RKO (cell line): ENCODE data around the gene LINGO4.
"Not testable (repeated sequence)": the region's sequence is repeated elsewhere in the genome, so short reads cannot be mapped to it uniquely, and the experiment has no call there.

ENCODE experiments used
- DNase-seq: peaks from one replicate; pipeline ENCODE4 v3.0.0-alpha.2; 2016; ENCODE audit warnings: low spot score

LINGO4 gene

DNA sequence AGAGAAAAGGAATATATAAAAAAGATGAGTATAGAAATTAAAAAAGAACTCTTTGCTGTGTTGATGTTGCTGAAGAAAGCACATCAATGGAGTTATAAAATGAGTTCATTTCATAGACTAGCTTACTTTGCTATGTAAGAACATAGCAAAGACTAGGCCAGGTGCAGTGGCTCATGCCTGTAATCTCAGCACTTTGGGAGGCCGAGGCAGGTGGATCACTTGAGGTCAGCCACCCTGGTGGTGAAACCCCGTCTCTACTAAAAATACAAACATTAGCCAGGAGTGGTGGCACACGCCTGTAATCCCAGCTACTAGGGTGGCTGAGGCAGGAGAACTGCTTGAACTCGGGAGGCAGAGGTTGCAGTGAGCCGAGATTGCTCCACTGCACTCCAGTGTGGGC is 23.2 kb downstream of the LINGO4 start:
- DNase-seq: not testable (repeated sequence)

DNA sequence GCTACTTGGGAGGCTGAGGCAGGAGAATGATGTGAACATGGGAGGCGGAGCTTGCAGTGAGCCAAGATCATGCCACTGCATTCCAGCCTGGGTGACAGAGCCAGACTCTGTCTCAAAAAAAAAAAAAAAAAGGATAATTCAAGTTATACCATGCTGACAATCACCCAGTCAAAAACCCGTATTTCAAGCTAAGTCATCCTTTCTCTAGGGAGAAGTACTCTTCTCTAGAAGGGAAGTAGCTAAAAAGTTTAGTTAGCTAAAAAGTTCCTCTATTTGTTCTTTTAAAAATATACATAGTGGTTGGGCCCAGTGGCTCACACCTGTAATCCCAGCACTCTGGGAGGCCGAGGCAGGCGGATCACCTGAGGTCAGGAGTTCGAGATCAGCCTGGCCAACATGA is 24.5 kb downstream of the LINGO4 start:
- not testable (repeated sequence) for DNase-seq

- no peak for DNase-seq
These were observed 25.4 kb downstream of the LINGO4 start for GRCh38 chr1:151779852-151780251.

GRCh38 chr1:151777317-151777716 is 27.9 kb downstream of the LINGO4 start:
- no peak for DNase-seq

- DNase-seq: no peak
These were observed 28.6 kb downstream of the LINGO4 start for GRCh38 chr1:151776665-151777062.

- DNase-seq: no peak
These were observed 29.1 kb downstream of the LINGO4 start for GRCh38 chr1:151775894-151776664.

DNA sequence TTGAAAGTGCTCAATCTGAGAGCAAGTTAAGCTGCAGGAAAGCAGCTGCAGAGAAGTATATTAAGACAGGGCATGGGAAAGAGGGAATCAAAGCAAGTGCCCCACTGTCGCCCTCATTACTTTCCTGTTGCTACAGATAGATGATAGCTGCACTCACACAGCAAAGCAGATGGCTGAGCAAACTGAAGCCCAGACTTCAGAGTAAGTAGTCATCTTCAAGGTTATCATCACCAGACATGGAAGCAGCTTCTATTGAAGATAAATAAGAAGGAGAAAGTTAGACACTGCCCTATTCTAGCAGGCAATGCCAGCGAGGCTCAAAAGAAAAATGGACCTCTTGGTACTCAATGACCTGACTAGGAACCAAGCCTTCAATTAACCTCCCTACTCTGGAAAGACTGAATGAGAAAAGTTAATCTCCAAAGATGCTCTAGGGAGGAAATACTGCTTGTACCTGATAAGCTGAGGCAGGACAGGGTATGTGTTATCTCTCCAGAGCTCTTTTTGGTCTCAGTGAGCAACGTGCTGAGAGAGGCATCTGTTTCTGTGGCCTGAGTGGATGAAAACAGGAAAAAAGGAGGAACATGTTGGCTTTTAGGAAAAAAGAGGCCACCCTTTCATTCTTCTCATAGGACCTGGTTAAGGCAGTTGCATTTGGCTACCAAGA is 30.8 kb downstream of the LINGO4 start:
- no peak for DNase-seq

GRCh38 chr1:151773702-151774101 is 31.5 kb downstream of the LINGO4 start:
- DNase-seq: peak; percentile 91

- DNase-seq: not testable (repeated sequence)
These were observed 35.9 kb downstream of the LINGO4 start for GRCh38 chr1:151769270-151769669.

GRCh38 chr1:151768351-151769066 is 36.7 kb downstream of the LINGO4 start:
- not testable (repeated sequence) for DNase-seq

DNA sequence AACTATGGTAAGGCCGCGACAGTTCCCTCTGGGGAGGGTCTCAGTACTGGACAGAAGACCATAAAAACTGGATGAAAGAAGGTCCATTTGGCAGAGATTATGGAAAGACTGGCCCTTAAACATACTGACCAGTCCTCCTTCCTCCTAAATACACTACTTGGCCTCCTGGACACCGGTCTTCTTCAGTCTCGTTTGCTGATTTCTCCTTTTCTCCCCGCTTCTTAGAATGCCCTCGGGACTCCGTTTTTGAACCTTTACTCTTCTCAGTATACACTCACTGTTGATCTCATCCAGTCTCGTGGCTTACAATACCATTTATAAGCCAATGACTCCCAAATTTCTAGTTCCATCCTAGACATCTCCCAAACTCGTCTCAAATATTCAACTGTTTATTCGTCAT is 41.2 kb downstream of the LINGO4 start:
- DNase-seq: peak; percentile 25

GRCh38 chr1:151762941-151763921 is 42.0 kb downstream of the LINGO4 start, which contains the start of gene MRPL9:
MRPL9 (minus strand) TSS chr1:151763496; CDS start chr1:151763479, 17 bp downstream.
- DNase-seq: peak; percentile 88

GRCh38 chr1:151760597-151761385 is 44.4 kb downstream of the LINGO4 start:
- no peak for DNase-seq

DNA sequence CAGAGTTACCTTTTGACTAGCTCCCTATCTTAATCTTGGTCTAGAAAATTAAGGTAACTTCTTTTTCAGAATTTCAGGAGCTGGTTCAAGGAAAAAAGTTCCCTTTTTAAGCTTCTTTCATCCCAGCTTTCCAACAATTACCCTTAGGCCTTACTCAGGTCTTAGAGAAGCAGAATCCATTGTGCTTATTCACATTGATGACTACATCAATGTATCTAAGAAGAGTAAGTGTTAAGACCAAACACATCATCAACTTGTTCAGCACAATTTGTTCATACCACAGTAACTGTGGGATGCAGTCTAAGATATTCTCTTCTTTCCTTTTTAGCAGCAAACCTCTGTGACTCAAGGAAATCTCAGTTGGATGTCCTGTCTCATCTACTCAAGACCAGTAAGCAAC is 46.0 kb downstream of the LINGO4 start:
- DNase-seq: peak; percentile 23

GRCh38 chr1:151756291-151756690 is 48.9 kb downstream of the LINGO4 start:
- peak; percentile 12 for DNase-seq
